Measurements from ENCODE around the gene RBP4.

- TF ChIP-seq ZNF8 (CRISPR knock-in tag; IDR thresholded peaks at IDR 0.05) (no peak), OSR1 (CRISPR knock-in tag; IDR thresholded peaks at IDR 0.05) (no peak), TSHZ2 (CRISPR knock-in tag; IDR thresholded peaks at IDR 0.05) (no peak), PATZ1 (CRISPR knock-in tag; IDR thresholded peaks at IDR 0.05; ENCODE audit: borderline replicate concordance) (no peak), PPARA (CRISPR knock-in tag; IDR thresholded peaks at IDR 0.05; ENCODE audit: borderline replicate concordance) (no peak), RARB (CRISPR knock-in tag; IDR thresholded peaks at IDR 0.05) (no peak)
These were observed 34.4 kb downstream of the RBP4 start, which contains the start of gene FFAR4 for GRCh38 chr10:93566435-93567276.

All from SK-N-SH treated with all-trans-retinoic acid at 6 μM for 48 hours (cell line).